HEK293 (cell line): ENCODE results near the gene NDUFB11.

Experiments
- HOXC10 ChIP-seq: sonication (generic); formaldehyde crosslinking; IDR thresholded peaks from 2 replicates; pipeline ENCODE4 v1.8.1; 2023; ENCODE audit warnings: mild to moderate bottlenecking, missing genetic modification reagents
- SP2 ChIP-seq: fragments of 450-650 bp; formaldehyde crosslinking; IDR thresholded peaks from 2 replicates; pipeline ENCODE4 v1.5.1; 2016; ENCODE audit warnings: missing biosample characterization, missing genetic modification characterization
- TCF7L2 ChIP-seq: IDR thresholded peaks from 2 replicates; pipeline ENCODE4 v1.6.1; 2011; ENCODE audit warnings: low read depth, mild to moderate bottlenecking, inconsistent platforms, low read length, moderate library complexity, borderline replicate concordance
- ZBTB26 ChIP-seq: fragments of 450-650 bp; formaldehyde crosslinking; optimal IDR thresholded peaks from 2 replicates; pipeline ENCODE3; 2016; ENCODE audit warnings: missing biosample characterization, mild to moderate bottlenecking, missing genetic modification characterization
- ZFP3 ChIP-seq: fragments of 450-650 bp; formaldehyde crosslinking; IDR thresholded peaks from 2 replicates; pipeline ENCODE4 v1.5.1; 2016; ENCODE audit warnings: low read depth, missing biosample characterization, missing genetic modification characterization
- ZNF184 ChIP-seq: fragments of 450-650 bp; IDR thresholded peaks from 2 replicates; pipeline ENCODE4 v1.5.1; 2018; ENCODE audit warnings: missing biosample characterization, mild to moderate bottlenecking, missing genetic modification characterization
- ZNF510 ChIP-seq: fragments of 450-650 bp; formaldehyde crosslinking; IDR thresholded peaks from 2 replicates; pipeline ENCODE4 v1.5.1; 2018; ENCODE audit warnings: mild to moderate bottlenecking, missing genetic modification characterization, missing biosample characterization; ENCODE audit not compliant: insufficient replicate concordance
- ZNF530 ChIP-seq: fragments of 450-650 bp; formaldehyde crosslinking; IDR thresholded peaks from 2 replicates; pipeline ENCODE4 v1.5.1; 2016; ENCODE audit warnings: low read depth, missing biosample characterization, missing genetic modification characterization
- ZNF639 ChIP-seq: fragments of 450-650 bp; formaldehyde crosslinking; IDR thresholded peaks from 2 replicates; pipeline ENCODE4 v1.5.1; 2016; ENCODE audit warnings: missing biosample characterization, missing genetic modification characterization
- ZNF654 ChIP-seq: fragments of 450-650 bp; formaldehyde crosslinking; IDR thresholded peaks from 2 replicates; pipeline ENCODE4 v1.5.1; 2016; ENCODE audit warnings: low read depth, missing biosample characterization, missing genetic modification characterization
- TF ChIP-seq, protein P1 (sequence below): fragments of 450-650 bp; formaldehyde crosslinking; IDR thresholded peaks from 2 replicates; pipeline ENCODE4 v1.5.1; 2016; ENCODE audit warnings: missing biosample characterization, missing genetic modification characterization
- TF ChIP-seq, protein P2 (sequence below): fragments of 450-650 bp; formaldehyde crosslinking; IDR thresholded peaks from 2 replicates; pipeline ENCODE4 v1.5.1; 2016; ENCODE audit warnings: missing biosample characterization, missing genetic modification characterization, borderline replicate concordance
- TF ChIP-seq, protein P3 (sequence below): fragments of 450-650 bp; IDR thresholded peaks from 2 replicates; pipeline ENCODE4 v1.5.1; 2018; ENCODE audit warnings: missing biosample characterization, missing genetic modification characterization

DNA sequence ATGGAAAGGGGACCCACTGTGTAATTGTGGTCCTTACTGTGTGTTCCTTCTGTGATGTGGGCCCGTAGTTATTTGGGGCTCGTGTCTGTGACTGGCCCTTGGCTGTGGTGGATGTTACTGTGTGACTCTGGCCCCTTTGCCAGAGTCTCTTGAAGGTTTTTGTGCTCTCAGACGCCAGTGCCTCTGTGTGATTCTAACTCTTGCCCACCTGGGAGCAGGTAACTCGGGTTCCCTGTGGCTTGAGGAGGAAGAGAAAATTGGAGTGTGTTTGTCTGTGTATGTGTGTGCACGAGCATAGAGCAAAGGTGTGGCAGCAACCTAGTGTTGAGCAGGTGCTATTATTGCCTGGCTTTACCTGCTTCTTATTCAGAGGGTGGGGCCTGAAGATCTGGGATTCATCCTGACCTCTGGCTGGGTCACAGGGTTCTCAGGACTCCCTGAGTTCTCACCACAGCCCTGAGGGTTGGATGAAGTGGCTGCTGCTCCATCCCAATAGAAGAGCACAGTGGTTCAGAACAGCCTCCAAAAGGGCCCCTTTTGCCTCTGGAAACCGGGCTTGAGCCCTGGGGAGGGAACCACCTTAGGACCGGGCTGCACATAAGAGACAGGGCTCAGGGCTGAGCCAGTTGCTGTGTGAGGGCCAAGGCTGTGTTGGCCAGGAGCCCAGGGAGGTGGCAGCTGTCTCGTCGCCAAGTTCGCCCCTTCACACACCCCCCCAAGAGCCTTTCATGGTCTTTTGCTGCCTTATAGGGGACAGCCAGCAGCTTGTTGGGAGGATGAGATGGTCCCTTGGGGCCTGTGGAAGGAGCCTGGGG, 1.8 kb upstream of the NDUFB11 start:
- no peak for TF ChIP-seq SP2 (tag by site-specific recombination)
- TF ChIP-seq, protein P1, sequence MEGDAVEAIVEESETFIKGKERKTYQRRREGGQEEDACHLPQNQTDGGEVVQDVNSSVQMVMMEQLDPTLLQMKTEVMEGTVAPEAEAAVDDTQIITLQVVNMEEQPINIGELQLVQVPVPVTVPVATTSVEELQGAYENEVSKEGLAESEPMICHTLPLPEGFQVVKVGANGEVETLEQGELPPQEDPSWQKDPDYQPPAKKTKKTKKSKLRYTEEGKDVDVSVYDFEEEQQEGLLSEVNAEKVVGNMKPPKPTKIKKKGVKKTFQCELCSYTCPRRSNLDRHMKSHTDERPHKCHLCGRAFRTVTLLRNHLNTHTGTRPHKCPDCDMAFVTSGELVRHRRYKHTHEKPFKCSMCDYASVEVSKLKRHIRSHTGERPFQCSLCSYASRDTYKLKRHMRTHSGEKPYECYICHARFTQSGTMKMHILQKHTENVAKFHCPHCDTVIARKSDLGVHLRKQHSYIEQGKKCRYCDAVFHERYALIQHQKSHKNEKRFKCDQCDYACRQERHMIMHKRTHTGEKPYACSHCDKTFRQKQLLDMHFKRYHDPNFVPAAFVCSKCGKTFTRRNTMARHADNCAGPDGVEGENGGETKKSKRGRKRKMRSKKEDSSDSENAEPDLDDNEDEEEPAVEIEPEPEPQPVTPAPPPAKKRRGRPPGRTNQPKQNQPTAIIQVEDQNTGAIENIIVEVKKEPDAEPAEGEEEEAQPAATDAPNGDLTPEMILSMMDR (tag by site-specific recombination), result no peak
- TF ChIP-seq, protein P2, sequence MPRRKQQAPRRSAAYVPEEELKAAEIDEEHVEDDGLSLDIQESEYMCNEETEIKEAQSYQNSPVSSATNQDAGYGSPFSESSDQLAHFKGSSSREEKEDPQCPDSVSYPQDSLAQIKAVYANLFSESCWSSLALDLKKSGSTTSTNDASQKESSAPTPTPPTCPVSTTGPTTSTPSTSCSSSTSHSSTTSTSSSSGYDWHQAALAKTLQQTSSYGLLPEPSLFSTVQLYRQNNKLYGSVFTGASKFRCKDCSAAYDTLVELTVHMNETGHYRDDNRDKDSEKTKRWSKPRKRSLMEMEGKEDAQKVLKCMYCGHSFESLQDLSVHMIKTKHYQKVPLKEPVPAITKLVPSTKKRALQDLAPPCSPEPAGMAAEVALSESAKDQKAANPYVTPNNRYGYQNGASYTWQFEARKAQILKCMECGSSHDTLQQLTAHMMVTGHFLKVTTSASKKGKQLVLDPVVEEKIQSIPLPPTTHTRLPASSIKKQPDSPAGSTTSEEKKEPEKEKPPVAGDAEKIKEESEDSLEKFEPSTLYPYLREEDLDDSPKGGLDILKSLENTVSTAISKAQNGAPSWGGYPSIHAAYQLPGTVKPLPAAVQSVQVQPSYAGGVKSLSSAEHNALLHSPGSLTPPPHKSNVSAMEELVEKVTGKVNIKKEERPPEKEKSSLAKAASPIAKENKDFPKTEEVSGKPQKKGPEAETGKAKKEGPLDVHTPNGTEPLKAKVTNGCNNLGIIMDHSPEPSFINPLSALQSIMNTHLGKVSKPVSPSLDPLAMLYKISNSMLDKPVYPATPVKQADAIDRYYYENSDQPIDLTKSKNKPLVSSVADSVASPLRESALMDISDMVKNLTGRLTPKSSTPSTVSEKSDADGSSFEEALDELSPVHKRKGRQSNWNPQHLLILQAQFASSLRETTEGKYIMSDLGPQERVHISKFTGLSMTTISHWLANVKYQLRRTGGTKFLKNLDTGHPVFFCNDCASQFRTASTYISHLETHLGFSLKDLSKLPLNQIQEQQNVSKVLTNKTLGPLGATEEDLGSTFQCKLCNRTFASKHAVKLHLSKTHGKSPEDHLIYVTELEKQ (tag by site-specific recombination), result no peak
- no peak for TF ChIP-seq ZNF639 (tag by site-specific recombination)
- TF ChIP-seq ZNF184 (tag by site-specific recombination), result no peak
- no peak for TF ChIP-seq TCF7L2
- no peak for TF ChIP-seq ZFP3 (tag by site-specific recombination)
- no peak for TF ChIP-seq ZNF654 (tag by site-specific recombination)
- TF ChIP-seq HOXC10 (CRISPR knock-in tag), result no peak
- TF ChIP-seq, protein P3, sequence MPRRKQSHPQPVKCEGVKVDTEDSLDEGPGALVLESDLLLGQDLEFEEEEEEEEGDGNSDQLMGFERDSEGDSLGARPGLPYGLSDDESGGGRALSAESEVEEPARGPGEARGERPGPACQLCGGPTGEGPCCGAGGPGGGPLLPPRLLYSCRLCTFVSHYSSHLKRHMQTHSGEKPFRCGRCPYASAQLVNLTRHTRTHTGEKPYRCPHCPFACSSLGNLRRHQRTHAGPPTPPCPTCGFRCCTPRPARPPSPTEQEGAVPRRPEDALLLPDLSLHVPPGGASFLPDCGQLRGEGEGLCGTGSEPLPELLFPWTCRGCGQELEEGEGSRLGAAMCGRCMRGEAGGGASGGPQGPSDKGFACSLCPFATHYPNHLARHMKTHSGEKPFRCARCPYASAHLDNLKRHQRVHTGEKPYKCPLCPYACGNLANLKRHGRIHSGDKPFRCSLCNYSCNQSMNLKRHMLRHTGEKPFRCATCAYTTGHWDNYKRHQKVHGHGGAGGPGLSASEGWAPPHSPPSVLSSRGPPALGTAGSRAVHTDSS, result no peak
- no peak for TF ChIP-seq ZBTB26 (tag by site-specific recombination)
- no peak for TF ChIP-seq ZNF530 (tag by site-specific recombination)
- TF ChIP-seq ZNF510 (tag by site-specific recombination), result no peak
